GM12891 (cell line): Measurements from ENCODE around the gene STRADA.

ENCODE experiments used
- POLR2A ChIP-seq: IDR thresholded peaks from 2 replicates; pipeline ENCODE4 v1.6.1; 2011; ENCODE audit warnings: low read depth, low read length, control low read depth
- POLR2AphosphoS5 ChIP-seq: IDR thresholded peaks from 2 replicates; pipeline ENCODE4 v1.6.1; 2011; ENCODE audit warnings: low read depth, low read length, control low read depth
- SPI1 ChIP-seq: IDR thresholded peaks from 2 replicates; pipeline ENCODE4 v1.6.1; 2011; ENCODE audit warnings: low read depth, low read length, control low read depth
- TAF1 ChIP-seq: IDR thresholded peaks from 2 replicates; pipeline ENCODE4 v1.6.1; 2011; ENCODE audit warnings: low read depth, low read length, control low read depth

- TF ChIP-seq POLR2AphosphoS5: no peak
- no peak for TF ChIP-seq POLR2A
- no peak for TF ChIP-seq TAF1
- no peak for TF ChIP-seq SPI1
Measured at GRCh38 chr17:63704836-63705235, 36.8 kb downstream of the STRADA start.
